Stimulated activated CD4-positive, alpha-beta T cell treated with anti-CD3 and anti-CD28 coated beads, Interleukin-1b, Interleukin-23, amount 100 ng/mL, for 1 hour (primary cell): Measurements from ENCODE around the gene C15orf61.
A peak's percentile ranks its signal among the peaks of the same experiment; 100 is the strongest.

Experiments
- DNase-seq, 2 donors: peaks; one replicate each; pipeline ENCODE4 v3.0.0-alpha.2; 2020; ENCODE audit warnings: low read depth in 2 of 2

Gene C15orf61

DNA sequence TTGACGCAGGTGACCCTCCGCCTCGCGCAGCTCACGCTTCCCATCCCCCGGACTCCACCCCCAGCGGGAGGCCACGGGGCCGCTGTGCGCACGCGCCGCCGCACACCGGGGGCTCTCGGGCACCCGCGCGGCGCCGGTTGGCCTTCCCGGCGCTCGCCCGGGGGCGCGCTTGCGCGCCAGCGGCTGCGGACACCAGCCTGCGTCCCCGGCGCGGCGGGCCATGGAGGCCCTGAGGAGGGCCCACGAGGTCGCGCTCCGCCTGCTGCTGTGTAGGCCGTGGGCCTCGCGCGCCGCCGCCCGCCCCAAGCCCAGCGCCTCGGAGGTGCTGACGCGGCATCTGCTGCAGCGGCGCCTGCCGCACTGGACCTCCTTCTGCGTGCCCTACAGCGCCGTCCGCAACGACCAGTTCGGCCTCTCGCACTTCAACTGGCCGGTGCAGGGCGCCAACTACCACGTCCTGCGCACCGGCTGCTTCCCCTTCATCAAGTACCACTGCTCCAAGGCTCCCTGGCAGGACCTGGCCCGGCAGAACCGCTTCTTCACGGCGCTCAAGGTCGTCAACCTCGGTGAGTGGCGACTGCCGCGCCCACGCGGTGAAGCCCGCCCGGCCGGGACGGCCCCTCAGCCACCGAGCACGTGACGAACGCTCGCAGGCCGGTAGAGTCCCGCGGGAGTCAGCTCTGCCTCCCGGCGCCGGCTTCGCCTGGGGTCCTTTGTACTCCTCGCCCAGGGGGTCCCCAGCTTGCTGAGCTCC lies at the start of gene C15orf61:
Gene C15orf61 (plus strand): TSS at position 103 of the 754 bp plus-strand sequence. CDS start 118 bp downstream, at position 221.
- DNase-seq: peak; percentile 60 to 70

DNA sequence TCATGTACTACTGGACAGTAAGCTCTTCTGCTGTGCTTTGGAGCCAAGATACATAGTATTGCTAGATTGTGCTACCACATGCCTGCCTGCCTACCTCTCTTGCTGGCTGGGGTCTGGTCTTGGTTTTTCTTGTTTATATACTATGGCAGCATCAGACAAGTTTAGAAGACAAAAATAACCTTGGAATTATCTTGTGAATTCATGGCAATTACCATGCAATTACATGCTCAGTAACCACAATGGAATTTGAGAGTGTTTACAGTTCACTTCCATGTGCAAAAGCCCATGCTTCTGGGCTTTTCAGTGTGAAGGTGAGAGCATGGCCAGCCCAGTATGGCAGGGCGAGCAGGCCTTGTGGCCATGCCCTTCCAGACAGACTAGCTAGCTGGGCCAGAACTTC lies 48.0 kb upstream of the C15orf61 start:
- no peak for DNase-seq

DNA sequence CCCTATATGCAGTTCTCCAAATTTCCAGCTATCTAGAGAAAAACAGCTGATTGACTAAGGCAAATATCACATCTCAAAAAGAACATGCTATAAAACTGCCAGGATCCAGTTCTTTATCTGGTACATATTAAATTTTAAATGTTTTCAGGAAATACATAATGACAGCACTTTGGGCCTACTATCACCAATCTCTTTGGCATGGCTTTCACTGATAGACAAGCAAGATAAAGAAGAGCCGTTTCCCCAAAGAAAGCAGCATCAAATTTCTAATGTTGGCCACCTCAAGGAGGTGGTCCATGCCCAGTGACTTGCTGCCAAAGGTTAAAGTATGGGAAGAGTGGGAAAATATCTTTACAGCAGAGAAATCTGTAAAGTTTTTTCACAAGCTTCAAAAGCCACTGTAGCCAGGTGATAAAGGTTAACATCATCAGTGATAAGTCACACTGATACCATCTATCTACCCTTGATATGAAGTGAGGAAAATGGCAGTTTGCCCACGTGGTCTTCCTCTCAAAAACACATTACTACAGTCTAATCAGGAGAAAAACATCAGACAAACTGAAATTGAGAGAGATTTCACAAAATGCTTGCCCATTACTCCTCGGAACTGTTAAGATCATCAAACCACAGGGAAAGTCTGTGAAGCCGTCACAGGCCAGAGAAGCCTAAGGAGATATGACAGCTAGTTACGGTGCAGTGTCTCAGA lies 46.4 kb upstream of the C15orf61 start:
- no peak for DNase-seq

DNA sequence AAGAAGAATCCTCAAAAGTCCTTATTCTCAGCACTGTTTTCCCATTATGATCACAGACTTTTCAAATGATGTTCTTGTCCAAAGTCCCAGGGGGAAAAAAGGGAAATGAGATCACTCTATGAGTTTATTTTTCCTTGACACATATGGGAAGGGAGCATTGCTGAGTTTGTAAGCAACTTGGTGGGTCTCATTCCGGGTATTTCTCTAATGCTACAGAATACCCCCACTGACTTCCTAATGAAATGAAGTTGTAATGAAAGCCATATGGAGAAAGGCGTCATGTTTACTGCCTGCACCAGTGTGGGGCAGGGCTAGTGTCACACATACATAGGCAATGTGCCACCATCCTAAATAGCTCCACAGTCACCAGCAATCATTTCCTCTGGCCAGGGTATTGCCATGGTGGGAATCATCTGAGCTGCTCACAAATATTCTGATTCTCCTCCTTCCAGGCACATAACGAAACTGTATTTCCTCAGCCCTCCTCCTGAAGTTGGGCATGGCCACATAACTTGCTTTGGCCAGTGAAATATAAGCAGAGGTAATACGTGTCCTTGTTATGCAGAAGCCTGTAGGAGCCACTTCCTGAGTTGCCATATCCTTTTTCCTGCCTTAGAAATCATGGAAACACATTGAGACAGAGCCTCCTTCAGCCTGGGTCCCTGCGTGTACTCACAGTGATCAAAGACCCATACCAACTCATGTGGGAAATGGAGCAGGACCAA lies 41.0 kb upstream of the C15orf61 start:
- DNase-seq: no peak

DNA sequence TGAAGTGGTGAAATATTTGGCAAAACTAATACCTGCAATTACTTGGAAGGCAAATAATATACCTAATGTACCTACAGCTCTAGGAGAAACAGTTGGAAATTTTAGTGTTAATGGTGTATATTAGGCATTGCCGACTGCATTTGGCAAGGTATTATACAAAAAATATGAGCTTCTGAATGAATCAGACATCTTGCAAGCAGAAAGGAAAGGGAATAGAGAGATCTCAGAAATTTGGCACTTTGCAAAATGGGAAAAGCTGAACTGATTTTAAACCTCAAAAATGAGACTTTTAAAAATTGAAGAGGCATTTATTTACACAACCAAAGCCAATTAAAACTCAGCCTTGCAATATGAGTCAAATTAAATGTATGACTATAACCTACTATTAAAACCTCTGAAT lies 40.2 kb upstream of the C15orf61 start:
- DNase-seq: no peak

DNA sequence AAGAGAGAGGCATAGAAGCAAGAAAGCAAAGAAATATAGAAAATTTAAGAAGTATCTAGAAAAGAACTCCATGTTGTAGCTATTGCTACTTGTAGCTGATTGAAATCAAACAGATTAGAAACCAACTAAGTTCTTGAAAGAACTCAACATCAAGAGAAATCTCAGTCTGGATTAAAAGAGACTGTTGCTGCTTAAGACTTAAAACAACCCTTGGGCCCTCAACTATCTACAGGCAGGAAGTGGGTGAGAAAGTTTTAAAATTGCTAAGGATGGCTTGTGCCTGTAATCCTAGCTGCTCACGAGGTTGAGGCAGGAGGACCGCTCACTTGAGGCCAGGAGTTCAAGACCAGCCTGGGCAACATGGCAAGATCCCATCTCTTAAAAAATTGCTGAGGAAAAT lies 39.3 kb upstream of the C15orf61 start:
- DNase-seq: no peak

DNA sequence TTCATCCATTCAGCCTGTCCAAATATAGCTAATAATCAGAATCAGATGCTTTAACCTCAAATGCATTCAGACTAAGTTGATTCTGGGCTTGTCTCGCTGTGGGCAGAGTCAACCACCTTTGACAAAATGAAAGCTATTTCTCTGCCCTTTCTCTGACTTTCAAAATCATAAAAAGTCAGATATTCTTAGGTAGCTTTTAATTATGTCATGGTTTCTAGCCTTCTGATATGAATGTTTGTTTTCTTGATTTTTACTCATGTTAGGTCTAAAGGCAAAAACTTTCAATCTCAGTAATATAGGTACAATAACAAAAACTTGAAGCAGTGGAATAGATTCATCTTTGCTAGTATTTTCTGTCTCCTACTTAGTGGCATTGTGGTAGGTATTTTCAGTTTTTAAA lies 25.3 kb upstream of the C15orf61 start:
- DNase-seq: no peak

DNA sequence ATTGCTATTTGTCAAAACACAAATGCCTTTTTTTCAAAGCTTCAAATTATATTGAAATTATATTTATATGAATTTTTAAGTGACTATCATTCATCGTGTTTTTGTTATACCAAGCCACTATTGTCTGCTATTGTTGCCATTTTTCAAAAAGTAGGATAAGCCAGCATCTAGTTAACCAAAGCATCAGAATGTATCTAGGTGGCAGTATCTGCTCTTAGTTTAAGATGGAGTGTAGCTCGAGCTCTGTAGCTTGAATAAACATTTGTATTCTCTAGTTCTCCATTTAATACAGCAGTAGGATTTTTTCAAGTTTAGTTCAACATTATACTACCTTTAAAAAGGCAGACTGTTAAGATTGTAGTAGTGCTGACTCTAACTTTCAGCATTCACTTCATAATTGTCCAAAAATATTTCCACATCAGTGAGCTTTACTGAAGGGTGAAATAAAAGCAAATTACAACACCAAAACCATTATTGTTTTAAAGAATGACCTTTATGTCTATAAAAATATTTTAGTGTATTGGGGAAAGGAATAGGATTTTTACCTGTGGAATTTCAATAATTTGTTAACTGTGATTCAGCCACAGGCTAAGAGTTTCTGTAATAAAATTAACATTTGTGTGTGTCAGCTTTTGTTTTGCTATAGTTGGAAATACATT lies 19.6 kb upstream of the C15orf61 start:
- DNase-seq: no peak

DNA sequence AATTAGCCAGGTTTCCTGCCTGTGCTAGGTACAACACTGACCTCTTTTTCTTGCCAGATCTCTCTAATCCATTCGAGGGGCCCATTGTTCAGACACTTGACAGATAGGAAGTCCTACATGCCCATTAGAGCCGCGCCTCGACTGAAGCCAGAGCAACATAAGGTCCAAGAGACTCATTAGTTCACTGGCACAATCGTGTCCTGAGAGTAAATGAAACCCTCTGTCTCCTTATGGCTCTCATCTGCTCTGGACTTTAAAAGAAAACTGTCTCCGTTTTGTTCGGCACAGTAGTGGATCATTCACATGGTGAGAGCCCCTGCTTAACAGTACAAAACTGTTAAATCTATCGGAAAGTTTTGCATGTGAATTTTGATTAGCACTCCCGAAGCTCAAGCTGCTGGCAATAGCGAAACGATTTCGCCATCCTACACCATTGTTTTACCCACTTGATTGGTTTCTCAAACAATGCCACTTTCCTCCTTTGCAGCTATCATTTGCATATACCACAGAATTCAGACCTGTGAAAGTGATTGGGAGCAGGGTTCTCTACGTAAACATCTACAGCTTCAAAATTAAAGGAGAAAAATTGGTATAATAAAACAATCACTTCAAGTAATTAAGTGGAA lies 19.0 kb upstream of the C15orf61 start:
- no peak for DNase-seq

DNA sequence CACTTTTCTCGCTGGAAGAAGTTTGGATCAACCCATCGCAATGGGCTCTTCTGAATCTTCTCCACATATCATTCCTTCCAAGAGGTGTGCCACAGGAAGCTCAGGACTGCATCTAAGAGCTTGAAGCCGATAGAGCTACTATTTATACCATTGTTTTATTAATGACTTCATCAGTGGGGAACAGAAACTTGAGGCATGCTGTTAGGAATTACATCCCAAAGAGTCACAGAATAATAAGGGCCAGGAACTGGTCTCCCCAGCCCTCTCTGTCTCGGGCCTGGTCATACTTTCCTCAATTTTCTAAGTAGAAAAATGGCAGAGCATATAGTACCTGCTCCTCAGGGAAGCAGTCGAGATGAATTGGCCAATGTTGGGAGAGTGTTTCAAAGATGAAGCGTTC lies 16.9 kb upstream of the C15orf61 start:
- DNase-seq: no peak

DNA sequence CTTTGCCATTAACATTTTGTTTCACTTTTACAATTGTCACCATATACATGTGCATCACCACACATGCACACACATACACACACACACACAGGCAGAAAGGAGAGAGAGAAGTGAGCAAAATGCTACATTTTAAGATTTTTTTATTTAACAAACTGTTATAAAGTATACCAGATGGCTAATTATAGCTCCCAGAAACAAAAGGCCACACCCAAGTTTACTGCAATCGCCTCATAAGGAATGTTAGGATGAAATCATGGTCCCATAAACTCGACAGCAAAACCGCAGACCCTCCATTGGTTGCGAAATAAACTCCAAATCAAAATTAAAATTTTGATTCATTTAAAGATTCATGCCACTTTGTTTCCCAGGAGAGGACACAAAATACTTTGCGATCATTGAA lies 16.1 kb upstream of the C15orf61 start:
- DNase-seq: no peak

DNA sequence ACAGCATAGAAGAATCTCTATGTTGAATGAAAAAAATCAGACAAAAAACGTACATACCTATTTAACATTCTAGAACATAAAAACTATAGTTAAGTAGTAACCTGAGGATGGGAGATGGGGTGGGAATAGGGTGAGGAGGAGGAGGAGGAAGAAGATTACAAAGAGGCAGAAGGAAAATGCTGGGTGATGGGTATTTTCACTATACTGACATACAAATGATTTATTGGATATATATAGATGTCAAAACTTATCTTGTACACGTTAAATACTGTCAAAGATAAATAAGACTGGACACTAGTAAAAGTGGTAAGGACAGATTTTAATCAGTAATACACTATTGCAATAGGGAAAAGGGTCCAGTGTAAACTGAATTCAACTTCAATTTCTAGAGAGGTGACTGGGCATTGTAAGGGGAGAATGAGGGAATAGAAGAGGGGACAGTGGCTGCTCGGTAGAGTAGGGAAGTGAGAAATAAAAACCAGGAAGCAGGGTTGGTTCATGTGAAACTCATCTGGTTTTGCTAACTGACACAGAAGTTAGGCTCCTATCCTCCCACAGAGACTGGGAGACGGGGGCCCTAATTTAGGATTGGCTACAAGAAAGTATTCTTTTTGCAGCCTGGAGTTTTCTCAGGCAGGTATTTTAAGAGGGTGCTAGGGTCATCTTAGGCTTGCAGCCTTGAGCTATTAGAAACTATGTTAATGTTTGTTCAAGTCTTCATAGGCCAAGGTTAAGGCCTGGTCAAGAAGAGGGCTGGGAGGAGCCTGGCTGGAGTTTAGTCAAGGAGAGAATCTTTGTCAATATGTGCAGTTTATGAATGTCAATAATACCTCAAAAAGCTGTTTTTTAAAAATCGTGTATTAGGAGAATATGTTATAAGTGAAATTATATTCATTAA lies 15.0 kb upstream of the C15orf61 start:
- no peak for DNase-seq

DNA sequence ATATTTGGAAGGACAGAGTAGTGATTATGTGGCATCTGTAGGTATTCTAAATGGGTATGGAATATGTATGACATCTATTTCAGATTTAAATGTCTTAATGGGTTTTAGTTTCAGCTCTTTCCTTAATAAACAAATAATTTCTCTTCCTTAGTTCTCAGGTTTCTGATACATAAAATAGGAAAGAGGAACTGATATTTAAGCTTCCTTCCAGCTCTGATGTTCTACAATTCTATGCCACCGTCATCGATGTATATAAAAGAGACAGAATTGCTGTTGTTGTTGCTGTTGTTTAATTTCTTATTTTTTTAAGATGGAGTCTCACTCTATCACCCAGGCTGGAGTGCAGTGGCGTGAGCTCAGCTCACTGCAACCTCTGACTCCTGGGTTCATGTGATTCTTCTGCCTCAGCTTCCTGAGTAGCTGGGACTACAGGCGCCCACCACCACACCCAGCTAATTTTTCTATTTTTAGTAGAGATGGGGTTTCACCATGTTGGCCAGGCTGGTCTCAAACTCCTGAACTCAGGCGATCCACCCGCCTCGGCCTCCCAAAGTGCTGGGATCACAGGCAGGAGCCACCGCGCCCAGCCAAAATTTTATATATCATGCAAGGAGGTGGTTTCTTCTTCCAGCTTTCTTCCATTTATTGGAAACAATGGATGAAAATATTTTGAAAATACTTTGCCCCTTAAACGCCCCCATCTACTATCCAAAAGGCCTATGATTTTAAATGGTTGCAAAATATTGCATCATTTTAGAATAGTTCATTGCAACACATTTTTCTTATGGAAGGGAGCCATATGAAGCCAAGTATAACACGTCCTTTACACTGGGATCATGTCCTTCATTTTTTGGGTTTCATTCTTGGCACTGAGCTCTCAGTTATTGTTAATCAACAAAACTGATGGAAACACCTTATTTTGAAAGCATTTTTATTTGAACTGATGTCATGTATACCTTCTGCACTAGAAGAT lies 13.9 kb upstream of the C15orf61 start:
- DNase-seq: no peak

DNA sequence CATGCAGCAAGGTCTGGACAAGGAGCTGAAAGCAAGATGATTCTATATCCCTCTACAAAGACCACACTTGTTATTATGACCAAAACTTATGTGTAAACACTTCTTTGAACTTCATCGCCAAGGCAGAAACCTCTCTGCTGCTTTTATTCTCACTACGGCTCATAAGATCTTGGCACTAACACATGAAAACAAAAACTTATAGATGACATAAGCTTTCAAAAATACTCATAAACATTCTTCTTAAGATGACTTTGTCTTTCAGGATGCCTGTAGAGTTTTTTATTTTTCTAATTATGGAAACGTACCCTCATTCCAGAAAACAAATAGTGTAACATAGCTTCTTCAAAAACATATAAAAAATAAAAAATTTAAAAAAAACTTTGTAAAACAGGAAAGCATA lies 12.5 kb upstream of the C15orf61 start:
- DNase-seq: no peak

DNA sequence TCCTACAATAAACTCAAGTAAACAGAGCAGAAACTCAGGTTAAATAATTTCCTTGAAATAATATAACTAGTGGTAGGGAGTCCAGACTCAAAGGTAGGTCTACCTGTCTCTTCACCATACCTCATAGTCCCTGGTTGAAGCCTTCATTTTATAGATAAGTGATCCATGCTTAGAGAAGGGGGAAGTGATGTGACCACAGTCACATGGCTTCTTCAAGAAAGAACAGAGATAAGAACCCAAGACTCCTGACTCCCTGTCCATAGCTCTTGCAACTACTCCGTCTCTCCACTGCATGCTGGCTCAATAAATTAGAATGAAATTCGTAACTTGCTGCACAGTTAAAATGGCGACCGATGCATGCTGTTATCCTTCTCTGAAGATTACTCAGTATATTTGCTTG lies 11.0 kb upstream of the C15orf61 start:
- no peak for DNase-seq

DNA sequence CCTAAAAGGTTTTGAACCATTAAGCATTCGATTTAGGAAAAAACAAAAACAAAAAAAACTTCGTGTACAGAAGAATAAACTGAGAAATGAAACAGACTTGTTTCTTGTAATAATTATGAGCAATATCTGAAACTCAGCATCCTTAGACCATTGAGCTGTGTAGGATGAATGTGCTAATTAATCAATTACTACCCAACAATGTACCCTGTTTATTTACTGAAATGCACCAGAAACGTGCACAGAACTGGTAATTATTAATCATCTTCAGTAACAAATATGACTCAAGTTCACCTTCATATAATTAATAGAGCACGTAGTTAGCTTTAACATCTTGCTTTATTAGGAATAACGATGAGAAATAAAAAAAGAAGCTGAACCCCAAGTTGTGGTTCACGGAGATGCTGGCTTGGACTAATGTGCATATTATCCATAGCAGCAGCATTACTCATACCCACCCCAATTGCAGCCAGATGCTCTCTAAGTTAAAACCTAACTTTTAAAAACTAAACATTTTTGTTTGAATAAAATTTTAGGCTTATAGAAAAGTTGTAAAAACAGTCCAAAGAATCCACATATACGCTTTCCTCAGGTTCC lies 10.2 kb upstream of the C15orf61 start:
- no peak for DNase-seq

DNA sequence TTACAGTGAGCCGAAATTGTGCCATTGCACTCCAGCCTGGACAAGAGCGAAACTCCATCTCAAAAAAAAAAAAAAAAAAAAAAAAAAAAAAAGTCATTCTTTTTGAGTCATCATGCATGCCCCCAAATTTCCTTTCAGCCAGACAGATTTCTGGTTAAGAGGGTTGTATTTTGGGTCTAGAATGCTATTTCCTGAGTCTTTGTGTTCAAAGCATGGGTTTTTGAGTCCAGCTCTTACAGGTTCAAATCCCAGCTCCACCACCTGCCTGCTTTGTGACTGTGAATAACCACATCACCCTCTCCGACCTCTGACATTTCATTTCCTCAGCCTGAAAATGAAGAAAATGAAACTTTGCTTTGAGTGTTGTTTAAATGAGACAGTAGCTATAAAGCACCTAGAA lies 9.3 kb upstream of the C15orf61 start:
- DNase-seq: no peak

DNA sequence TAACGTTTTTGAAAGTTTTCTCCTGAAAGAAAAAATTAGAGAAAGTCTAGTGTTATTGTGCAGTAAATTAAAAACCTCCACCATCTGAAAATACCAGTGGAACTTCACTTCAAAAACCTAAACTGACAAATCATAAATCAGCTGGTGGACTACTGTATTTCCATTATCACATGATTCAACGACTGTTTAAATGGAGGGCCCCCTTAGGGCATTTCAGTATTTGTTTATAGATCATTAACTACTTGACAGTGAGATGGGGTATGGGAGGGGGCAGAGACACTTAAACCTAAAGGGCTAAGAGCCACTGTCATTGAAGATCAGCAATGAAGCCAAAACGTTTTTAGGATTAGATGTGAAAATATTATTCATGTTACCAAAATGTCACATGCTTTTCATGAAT lies 8.8 kb upstream of the C15orf61 start:
- DNase-seq: no peak
